ENCODE data around the gene UQCC2.

DNA sequence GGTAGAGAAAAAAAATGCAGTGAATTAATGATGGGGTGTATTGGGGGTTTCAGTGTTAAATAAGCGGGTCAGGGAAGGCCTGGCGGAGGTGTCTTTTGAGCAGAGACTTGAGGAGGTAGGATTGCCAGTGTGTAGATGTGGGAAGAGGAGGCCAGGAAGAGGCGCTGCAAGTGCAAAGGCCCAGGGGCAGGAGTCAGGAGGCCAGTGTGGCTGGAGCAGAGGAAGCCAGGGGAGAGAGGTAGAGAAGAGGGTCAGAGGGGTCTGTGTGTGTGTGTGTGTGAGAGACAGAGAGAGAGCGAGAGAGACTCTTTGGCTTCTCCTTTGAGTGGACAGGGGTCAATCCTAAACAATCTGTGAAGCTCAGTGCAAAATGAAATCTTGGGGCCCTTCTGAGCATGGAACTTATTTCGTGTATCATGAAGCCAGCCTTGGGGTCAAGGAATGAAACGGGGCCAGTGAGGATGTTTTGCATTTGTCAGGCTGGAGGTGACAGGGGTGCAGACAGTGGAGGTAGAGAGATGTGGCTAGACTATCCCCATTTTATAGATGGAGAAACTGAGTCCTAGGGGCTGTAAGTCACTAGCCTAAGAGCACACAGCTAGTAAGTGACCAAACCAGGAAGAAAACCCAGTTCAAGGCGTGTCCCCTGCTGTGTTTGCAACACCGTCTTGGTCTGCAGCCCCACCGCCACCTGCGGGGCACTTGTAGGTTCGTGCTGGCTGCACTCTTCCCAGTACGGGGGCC is 44.9 kb upstream of the UQCC2 start:
- TF ChIP-seq POLR2A (IDR thresholded peaks at IDR 0.05; ENCODE audit: low read depth, low read length) (no peak), TAF1 (IDR thresholded peaks at IDR 0.05; ENCODE audit: borderline replicate concordance, low read depth, low read length) (no peak)
